ENCODE data around the gene FLVCR2. TPM values are rescaled to one million over a fixed set of nuclear protein-coding genes. Genes with fewer than 3 reads are reported as not detected.

FLVCR2 gene
- total RNA-seq, 1 experiment from 2014 or later: 1.8 TPM

DNA sequence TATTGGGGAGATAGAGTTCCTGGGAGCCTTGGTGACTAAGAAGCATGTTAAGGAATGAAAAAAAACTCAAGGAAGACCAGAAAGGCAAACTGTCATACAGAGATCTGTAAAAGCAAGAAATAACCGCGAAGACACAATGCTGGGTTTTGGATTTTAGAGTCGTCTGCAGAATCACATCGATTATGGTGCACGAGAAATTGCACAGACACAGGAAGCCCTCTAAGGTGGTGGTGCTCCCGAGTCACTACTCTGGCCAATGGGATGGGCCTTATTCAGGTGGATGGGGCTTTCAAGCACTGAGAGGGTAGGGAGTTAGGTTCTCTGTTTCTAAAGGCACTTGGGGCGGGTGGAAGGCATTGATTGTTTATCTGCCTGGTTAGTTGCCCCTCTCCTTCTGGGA is 10.3 kb upstream of the FLVCR2 start:
- TF ChIP-seq EZH2phosphoT487 (IDR thresholded peaks at IDR 0.05; ENCODE audit: borderline replicate concordance, low read length) (no peak), EZH2 (IDR thresholded peaks at IDR 0.05; ENCODE audit: low read length, unreplicated experiment) (no peak)
- TF ChIP-seq, protein P1, sequence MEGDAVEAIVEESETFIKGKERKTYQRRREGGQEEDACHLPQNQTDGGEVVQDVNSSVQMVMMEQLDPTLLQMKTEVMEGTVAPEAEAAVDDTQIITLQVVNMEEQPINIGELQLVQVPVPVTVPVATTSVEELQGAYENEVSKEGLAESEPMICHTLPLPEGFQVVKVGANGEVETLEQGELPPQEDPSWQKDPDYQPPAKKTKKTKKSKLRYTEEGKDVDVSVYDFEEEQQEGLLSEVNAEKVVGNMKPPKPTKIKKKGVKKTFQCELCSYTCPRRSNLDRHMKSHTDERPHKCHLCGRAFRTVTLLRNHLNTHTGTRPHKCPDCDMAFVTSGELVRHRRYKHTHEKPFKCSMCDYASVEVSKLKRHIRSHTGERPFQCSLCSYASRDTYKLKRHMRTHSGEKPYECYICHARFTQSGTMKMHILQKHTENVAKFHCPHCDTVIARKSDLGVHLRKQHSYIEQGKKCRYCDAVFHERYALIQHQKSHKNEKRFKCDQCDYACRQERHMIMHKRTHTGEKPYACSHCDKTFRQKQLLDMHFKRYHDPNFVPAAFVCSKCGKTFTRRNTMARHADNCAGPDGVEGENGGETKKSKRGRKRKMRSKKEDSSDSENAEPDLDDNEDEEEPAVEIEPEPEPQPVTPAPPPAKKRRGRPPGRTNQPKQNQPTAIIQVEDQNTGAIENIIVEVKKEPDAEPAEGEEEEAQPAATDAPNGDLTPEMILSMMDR (conservative IDR thresholded peaks at IDR 0.05; ENCODE audit: low read depth, low read length): no peak
- intact Hi-C loops (cut with micrococcal nuclease): no loop called here
- no peak for ATAC-seq
- no peaks in the 10 kb centered on the region for H3K36me3 ChIP-seq (ENCODE audit: low read depth, low read length)
- no peaks in the 10 kb centered on the region for H3K79me2 ChIP-seq (ENCODE audit: low read length)
- no TSS peak for BruUV-seq (replicated peaks)
- no peak overlapping the region for H3K27ac ChIP-seq (ENCODE audit: low read length)
- no peak overlapping the region for H3K4me2 ChIP-seq (ENCODE audit: low read length)
- no peaks in the 10 kb centered on the region for H3K27me3 ChIP-seq (ENCODE audit: low read length)
- no peak overlapping the region for H2AFZ ChIP-seq (ENCODE audit: low read length)
- no peaks in the 10 kb centered on the region for H3K9me3 ChIP-seq (ENCODE audit: low read length)
- ChIA-PET POLR2A (ENCODE audit: unreplicated experiment) (no interaction called here), CTCF (no interaction called here)
- H3K4me1 ChIP-seq (ENCODE audit: insufficient read depth, low read length): peaks cover 11% of the 10 kb centered on the region
- no peaks in the 10 kb centered on the region for H3K9me2 ChIP-seq (replicated peaks; ENCODE audit: low read length)
- H4K20me1 ChIP-seq (ENCODE audit: low read length): no peaks in the 10 kb centered on the region
- H3F3A ChIP-seq (ENCODE audit: low read length, unreplicated experiment): no peaks in the 10 kb centered on the region
- no peak overlapping the region for H3K4me3 ChIP-seq (ENCODE audit: low read length)
- no peak for DNase-seq
- H3K9ac ChIP-seq (ENCODE audit: low read length): no peak overlapping the region

DNA sequence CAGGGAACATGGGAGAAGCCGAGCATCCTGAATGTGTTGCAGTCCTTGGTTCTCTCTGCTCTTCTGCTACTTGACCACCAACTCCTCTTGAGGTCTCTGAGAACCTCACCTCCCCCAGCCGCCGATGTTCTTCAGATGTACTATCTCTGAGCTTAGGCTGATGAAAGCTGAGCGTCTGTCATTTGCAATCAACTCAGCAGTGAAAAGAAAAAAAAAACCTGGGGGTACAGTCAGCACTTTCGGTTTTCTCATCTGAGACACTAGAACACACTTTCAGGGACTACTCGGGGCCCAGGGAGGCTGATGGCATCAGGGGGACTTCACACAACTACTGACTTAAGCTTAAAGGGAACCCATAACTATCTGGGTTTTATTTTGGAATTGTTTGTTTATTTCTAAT is 9.6 kb upstream of the FLVCR2 start:
- ATAC-seq (no peak), DNase-seq (no peak)
- Histone ChIP-seq H3K9ac (ENCODE audit: low read length) (no peak overlapping the region), H3K9me3 (ENCODE audit: low read length) (no peaks in the 10 kb centered on the region), H3K9me2 (replicated peaks; ENCODE audit: low read length) (no peaks in the 10 kb centered on the region), H3K79me2 (ENCODE audit: low read length) (no peaks in the 10 kb centered on the region), H3K36me3 (ENCODE audit: low read depth, low read length) (no peaks in the 10 kb centered on the region), H3K4me3 (ENCODE audit: low read length) (no peak overlapping the region), H3K27me3 (ENCODE audit: low read length) (no peaks in the 10 kb centered on the region), H3F3A (ENCODE audit: low read length, unreplicated experiment) (no peaks in the 10 kb centered on the region), H3K27ac (ENCODE audit: low read length) (no peak overlapping the region), H4K20me1 (ENCODE audit: low read length) (no peaks in the 10 kb centered on the region), H2AFZ (ENCODE audit: low read length) (no peak overlapping the region), H3K4me1 (ENCODE audit: insufficient read depth, low read length) (peaks cover 11% of the 10 kb centered on the region), H3K4me2 (ENCODE audit: low read length) (no peak overlapping the region)
- intact Hi-C loops (cut with micrococcal nuclease): no loop called here
- ChIA-PET POLR2A (ENCODE audit: unreplicated experiment) (no interaction called here), CTCF (interaction anchor here (0.6 kb wide), 1 partner anchor 373 kb away, joined by 4 read pairs; no protein-coding TSS in a partner anchor)
- TF ChIP-seq EZH2 (IDR thresholded peaks at IDR 0.05; ENCODE audit: low read length, unreplicated experiment): no peak
- TF ChIP-seq, protein P1 (conservative IDR thresholded peaks at IDR 0.05; ENCODE audit: low read depth, low read length): no peak
- TF ChIP-seq EZH2phosphoT487 (IDR thresholded peaks at IDR 0.05; ENCODE audit: borderline replicate concordance, low read length): no peak
- BruUV-seq (replicated peaks): no TSS peak

DNA sequence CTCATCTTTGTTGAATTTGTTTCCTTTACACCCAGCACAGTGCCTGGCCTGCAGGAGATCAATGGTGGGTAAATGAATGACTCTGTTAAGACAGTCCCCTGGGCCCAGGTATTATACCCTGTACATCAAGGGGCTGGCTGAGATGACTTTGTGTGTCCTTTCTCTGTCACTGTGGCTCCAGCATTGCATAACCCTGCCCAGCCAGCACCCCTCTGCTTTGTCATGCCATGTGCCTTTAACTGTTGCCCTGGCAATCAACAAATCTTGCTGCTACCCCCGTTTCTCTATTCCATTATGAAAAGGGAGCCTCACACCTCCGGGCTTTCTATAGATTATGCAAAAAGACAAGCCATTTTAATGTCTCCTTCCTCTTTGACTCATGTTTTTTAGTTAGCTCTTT is 7.6 kb upstream of the FLVCR2 start:
- Histone ChIP-seq H3K79me2 (ENCODE audit: low read length) (no peaks in the 10 kb centered on the region), H4K20me1 (ENCODE audit: low read length) (no peaks in the 10 kb centered on the region), H3K36me3 (ENCODE audit: low read depth, low read length) (no peaks in the 10 kb centered on the region), H3K27me3 (ENCODE audit: low read length) (no peaks in the 10 kb centered on the region), H3K4me2 (ENCODE audit: low read length) (no peak overlapping the region), H3K9me2 (replicated peaks; ENCODE audit: low read length) (no peaks in the 10 kb centered on the region), H3F3A (ENCODE audit: low read length, unreplicated experiment) (no peaks in the 10 kb centered on the region), H3K27ac (ENCODE audit: low read length) (no peak overlapping the region), H3K4me3 (ENCODE audit: low read length) (no peak overlapping the region), H3K9ac (ENCODE audit: low read length) (no peak overlapping the region), H2AFZ (ENCODE audit: low read length) (no peak overlapping the region), H3K9me3 (ENCODE audit: low read length) (no peaks in the 10 kb centered on the region), H3K4me1 (ENCODE audit: insufficient read depth, low read length) (peaks cover 11% of the 10 kb centered on the region)
- intact Hi-C loops (cut with micrococcal nuclease): no loop called here
- POLR2A ChIA-PET (ENCODE audit: unreplicated experiment): no interaction called here
- CTCF ChIA-PET: no interaction called here
- BruUV-seq (replicated peaks): no TSS peak
- TF ChIP-seq, protein P1 (conservative IDR thresholded peaks at IDR 0.05; ENCODE audit: low read depth, low read length): no peak
- TF ChIP-seq EZH2 (IDR thresholded peaks at IDR 0.05; ENCODE audit: low read length, unreplicated experiment) (no peak), EZH2phosphoT487 (IDR thresholded peaks at IDR 0.05; ENCODE audit: borderline replicate concordance, low read length) (no peak)
- ATAC-seq: no peak
- DNase-seq: no peak

Measured in PC-3 (cell line).